Measurements from ENCODE around the gene SCAMP4. TPM values are rescaled to one million over a fixed set of nuclear protein-coding genes. Genes with fewer than 3 reads are reported as not detected.
A peak's percentile ranks its signal among the peaks of the same experiment; 100 is the strongest.
"Not testable (repeated sequence)": the region's sequence is repeated elsewhere in the genome, so short reads cannot be mapped to it uniquely, and the experiment has no call there.

SCAMP4 gene
- total RNA-seq, 1 experiment from 2014 or later = 75.5 TPM

GRCh38 chr19:1866693-1867348, 38.4 kb upstream of the SCAMP4 start:
- no peak for DNase-seq (ENCODE audit: low read depth)

- DNase-seq (ENCODE audit: low read depth) = no peak
These were observed 37.9 kb upstream of the SCAMP4 start for GRCh38 chr19:1867349-1867724.

GRCh38 chr19:1868971-1869370, 36.2 kb upstream of the SCAMP4 start:
- DNase-seq (ENCODE audit: low read depth) = no peak

- no peak for DNase-seq (ENCODE audit: low read depth)
These were observed 34.0 kb upstream of the SCAMP4 start for GRCh38 chr19:1871140-1871597.

- no peak for DNase-seq (ENCODE audit: low read depth)
These were observed 33.6 kb upstream of the SCAMP4 start for GRCh38 chr19:1871630-1872029.

GRCh38 chr19:1872807-1873523, 32.2 kb upstream of the SCAMP4 start:
- no peak for DNase-seq (ENCODE audit: low read depth)

GRCh38 chr19:1873524-1874473, 31.4 kb upstream of the SCAMP4 start:
- no peak for DNase-seq (ENCODE audit: low read depth)

- DNase-seq (ENCODE audit: low read depth) = no peak
These were observed 30.5 kb upstream of the SCAMP4 start for GRCh38 chr19:1874554-1875185.

GRCh38 chr19:1875265-1875645, 29.9 kb upstream of the SCAMP4 start:
- DNase-seq (ENCODE audit: low read depth) = not testable (repeated sequence)

- DNase-seq (ENCODE audit: low read depth) = peak; percentile 90
These were observed 29.3 kb upstream of the SCAMP4 start for GRCh38 chr19:1875646-1876495.

GRCh38 chr19:1876496-1877279, 28.5 kb upstream of the SCAMP4 start:
- not testable (repeated sequence) for DNase-seq (ENCODE audit: low read depth)

GRCh38 chr19:1877280-1877660, 27.9 kb upstream of the SCAMP4 start:
- not testable (repeated sequence) for DNase-seq (ENCODE audit: low read depth)

GRCh38 chr19:1878583-1878982, 26.6 kb upstream of the SCAMP4 start:
- not testable (repeated sequence) for DNase-seq (ENCODE audit: low read depth)

- not testable (repeated sequence) for DNase-seq (ENCODE audit: low read depth)
These were observed 25.2 kb upstream of the SCAMP4 start for GRCh38 chr19:1879982-1880381.

- DNase-seq (ENCODE audit: low read depth) = no peak
These were observed 24.4 kb upstream of the SCAMP4 start for GRCh38 chr19:1880611-1881392.

GRCh38 chr19:1881393-1882088, 23.7 kb upstream of the SCAMP4 start:
- DNase-seq (ENCODE audit: low read depth) = not testable (repeated sequence)

GRCh38 chr19:1882089-1882785, 23.0 kb upstream of the SCAMP4 start:
- no peak for DNase-seq (ENCODE audit: low read depth)
